MM.1S (cell line): Measurements from ENCODE around the gene GLE1.

Experiments used
- CTCF ChIP-seq: fragments of 300-600 bp; sonication (generic); IDR thresholded peaks from 2 replicates; pipeline ENCODE4 v1.5.1; 2016; ENCODE audit warnings: antibody characterized with exemption, low read length, mixed read lengths
- EZH2 ChIP-seq: fragments of 300-600 bp; sonication (generic); optimal IDR thresholded peaks from 2 replicates; pipeline ENCODE3; 2017; ENCODE audit warnings: low read depth, mild to moderate bottlenecking, antibody characterized with exemption, low read length, mixed read lengths
- EZH2phosphoT487 ChIP-seq: fragments of 300-600 bp; sonication (generic); IDR thresholded peaks from 2 replicates; pipeline ENCODE4 v1.6.1; 2018; ENCODE audit warnings: antibody characterized with exemption, low read length

- TF ChIP-seq CTCF (no peak), EZH2 (no peak), EZH2phosphoT487 (no peak)
These were observed 74.7 kb downstream of the GLE1 start for GRCh38 chr9:128579194-128579593.
